HAP-1 (cell line): ENCODE measurements around the gene TFPT.
"Not testable (repeated sequence)": the region's sequence is repeated elsewhere in the genome, so short reads cannot be mapped to it uniquely, and the experiment has no call there.

Source experiments
- DNase-seq, 2 experiments: peaks; one replicate each; pipeline ENCODE4 v3.0.0-alpha.2; 2016 to 2020; ENCODE audit warnings: low spot score in 2 of 2
- H3K27me3 ChIP-seq: fragments of 250-450 bp; sonication (Bioruptor Pico); 2 replicates; pipeline ENCODE4 v1.5.1; 2020; ENCODE audit warnings: low read depth, mild to moderate bottlenecking, moderate library complexity
- H3K36me3 ChIP-seq: fragments of 250-450 bp; sonication (Bioruptor Pico); replicated peaks from 2 replicates; pipeline ENCODE4 v1.5.1; 2020; ENCODE audit warnings: mild to moderate bottlenecking
- H3K4me1 ChIP-seq: fragments of 250-450 bp; sonication (Bioruptor Pico); 2 replicates; pipeline ENCODE4 v1.5.1; 2020; ENCODE audit warnings: mild to moderate bottlenecking
- H3K4me3 ChIP-seq: fragments of 250-450 bp; sonication (Bioruptor Pico); 2 replicates; pipeline ENCODE4 v1.5.1; 2020; ENCODE audit warnings: mild to moderate bottlenecking, moderate library complexity
- H3K9me3 ChIP-seq: fragments of 250-450 bp; sonication (Bioruptor Pico); 2 replicates; pipeline ENCODE4 v1.5.1; 2020; ENCODE audit warnings: mild to moderate bottlenecking, moderate library complexity
- in situ Hi-C: fragments of 300-500 bp; cut with MboI; formaldehyde crosslinking; loops from 3 replicates; pipeline ENCODE4 v1.14.3; 2020; ENCODE audit warnings: low sequenced_read_pairs, inconsistent platforms, mixed read lengths

The TFPT gene

DNA sequence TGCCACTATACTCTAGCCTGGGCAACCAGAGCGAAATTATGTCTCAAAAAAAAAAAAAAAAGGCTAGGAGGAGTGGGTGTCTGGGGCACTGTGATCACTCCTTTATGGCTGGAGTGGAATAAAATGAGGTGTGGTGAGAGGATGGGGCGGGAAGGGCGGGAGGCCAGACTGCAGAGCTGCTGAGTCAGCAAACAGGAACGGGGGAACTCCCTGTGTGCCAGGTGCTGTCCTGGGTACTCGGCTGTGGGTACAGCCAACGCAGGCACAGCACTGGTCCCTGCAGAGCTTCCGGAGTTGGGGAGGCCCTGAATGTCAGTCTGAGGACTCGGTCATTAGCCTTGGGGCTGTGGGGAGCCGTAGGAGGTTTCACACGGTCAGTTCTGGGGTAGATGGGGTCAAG, 5.8 kb upstream of the TFPT start:
- Histone ChIP-seq H3K27me3 (no peaks in the 10 kb centered on the region), H3K36me3 (peaks cover 60% of the 10 kb centered on the region), H3K9me3 (no peaks in the 10 kb centered on the region), H3K4me1 (no peaks in the 10 kb centered on the region; the same call in 1 of the 2 replicates), H3K4me3 (no peak overlapping the region)
- no peak for DNase-seq
- in situ Hi-C loops: no loop called here

DNA sequence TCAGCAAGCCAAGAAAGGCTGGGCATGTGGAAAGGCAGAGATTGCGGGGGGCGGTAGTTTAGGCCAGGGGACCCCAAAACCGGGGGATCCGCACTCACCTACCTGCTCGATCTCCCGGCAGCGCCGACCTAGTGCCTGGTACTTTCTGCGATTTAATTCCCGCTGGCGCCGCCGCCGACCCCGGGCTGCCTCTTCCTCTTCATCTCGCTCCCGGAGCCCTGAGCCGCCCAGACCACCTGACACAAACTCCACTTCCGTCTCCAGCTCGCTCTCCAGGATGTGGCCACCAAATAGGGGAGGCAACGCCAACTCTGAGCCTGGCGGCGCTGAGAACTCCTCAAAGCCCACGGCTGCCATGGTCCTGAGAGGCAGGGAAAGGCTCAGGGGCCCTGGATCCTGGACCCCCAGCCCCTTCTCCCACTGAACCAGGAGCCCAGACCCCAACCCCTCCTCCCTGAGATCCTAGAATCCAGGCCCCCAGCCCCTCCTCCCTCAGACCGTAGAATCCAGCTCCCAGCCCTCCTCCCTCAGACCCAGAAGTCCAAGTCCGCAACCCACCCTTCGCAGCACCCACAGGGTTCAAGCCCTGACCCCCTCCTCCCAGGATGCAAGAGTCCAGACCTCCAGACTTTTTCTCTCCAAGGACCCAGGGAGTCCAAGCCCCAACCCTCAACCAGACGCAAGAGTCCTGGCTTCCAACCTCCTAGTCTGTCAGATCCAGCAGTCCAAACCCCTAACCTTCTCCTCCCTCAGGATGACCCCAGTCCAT, 933 bp downstream of the TFPT start:
- no peaks in the 10 kb centered on the region for H3K27me3 ChIP-seq
- DNase-seq: peak; percentile 24 to 70
- peaks cover 3% of the 10 kb centered on the region for H3K4me1 ChIP-seq
- in situ Hi-C loops: no loop called here
- no peaks in the 10 kb centered on the region for H3K9me3 ChIP-seq
- peak overlapping the region; percentile 59 for H3K4me3 ChIP-seq
- peaks cover 18% of the 10 kb centered on the region for H3K36me3 ChIP-seq

DNA sequence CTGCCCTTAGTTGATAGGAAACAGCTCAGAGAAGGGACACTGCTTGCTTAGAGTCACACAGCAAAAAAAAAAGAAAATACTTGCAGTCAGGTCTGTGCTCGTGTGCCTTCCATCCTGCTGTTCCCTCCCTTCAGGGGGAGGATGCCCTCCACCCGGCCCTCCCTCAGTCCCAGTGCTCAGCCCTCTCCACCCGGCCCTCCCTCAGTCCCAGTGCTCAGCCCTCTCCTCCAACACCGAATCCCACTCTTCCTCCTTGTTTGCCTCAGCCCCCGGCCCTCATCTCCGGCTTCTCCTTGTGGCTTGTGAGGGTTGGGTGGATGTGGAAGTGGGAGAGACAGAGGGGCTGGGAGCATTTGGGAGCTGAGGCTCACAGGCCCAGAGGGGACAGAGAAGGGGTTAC, 5.8 kb downstream of the TFPT start:
- Histone ChIP-seq H3K4me3 (no peak overlapping the region), H3K9me3 (no peaks in the 10 kb centered on the region), H3K36me3 (peaks cover 62% of the 10 kb centered on the region), H3K27me3 (no peaks in the 10 kb centered on the region), H3K4me1 (peaks cover 3% of the 10 kb centered on the region; the same call in 1 of the 2 replicates)
- in situ Hi-C loops: no loop called here
- DNase-seq: peak in 1 of 2 experiments; percentile 5

- H3K36me3 ChIP-seq: peaks cover 66% of the 10 kb centered on the region
- H3K9me3 ChIP-seq: no peaks in the 10 kb centered on the region
- H3K27me3 ChIP-seq: no peaks in the 10 kb centered on the region
- peak in 1 of 2 experiments; percentile 1 for DNase-seq
- H3K4me3 ChIP-seq: no peak overlapping the region
- H3K4me1 ChIP-seq: no peaks in the 10 kb centered on the region
- in situ Hi-C loops: no loop called here
Measured at GRCh38 chr19:54108496-54108895, 7.0 kb downstream of the TFPT start.

DNA sequence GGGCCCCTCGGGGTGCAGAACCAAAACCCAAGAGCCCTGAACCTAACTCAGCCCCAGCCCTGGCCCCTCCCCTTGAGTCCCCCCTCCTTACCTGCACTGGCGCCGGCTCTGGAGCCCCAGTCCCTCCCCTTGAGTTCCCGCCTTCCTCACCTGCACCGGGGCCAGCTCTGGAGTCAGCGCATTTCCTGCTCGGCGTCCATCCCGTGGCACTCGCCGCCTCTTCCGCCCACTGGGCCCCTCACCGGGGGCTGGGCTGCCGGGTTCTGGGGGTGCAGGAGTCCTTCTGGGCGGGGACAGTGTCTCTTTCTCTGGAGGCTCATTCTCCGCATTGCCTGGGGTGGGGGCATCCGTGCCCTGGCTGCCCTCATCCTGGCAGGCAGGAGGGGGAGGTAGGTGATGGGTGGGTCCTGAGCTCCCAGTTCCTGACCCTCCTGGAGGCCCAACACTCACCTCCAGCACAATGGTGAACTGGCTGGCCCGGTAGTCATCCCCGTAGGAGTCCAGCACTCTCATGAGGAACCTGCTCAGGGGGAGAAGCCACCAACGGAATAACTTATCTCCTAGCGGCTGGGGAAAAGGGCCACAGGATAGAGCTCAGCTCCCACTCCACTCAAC, 7.5 kb downstream of the TFPT start:
- peak in 1 of 2 experiments; percentile 5 for DNase-seq
- H3K27me3 ChIP-seq: no peaks in the 10 kb centered on the region
- in situ Hi-C loops: no loop called here
- H3K4me1 ChIP-seq: no peaks in the 10 kb centered on the region
- peaks cover 66% of the 10 kb centered on the region for H3K36me3 ChIP-seq
- no peaks in the 10 kb centered on the region for H3K9me3 ChIP-seq
- H3K4me3 ChIP-seq: no peak overlapping the region

DNA sequence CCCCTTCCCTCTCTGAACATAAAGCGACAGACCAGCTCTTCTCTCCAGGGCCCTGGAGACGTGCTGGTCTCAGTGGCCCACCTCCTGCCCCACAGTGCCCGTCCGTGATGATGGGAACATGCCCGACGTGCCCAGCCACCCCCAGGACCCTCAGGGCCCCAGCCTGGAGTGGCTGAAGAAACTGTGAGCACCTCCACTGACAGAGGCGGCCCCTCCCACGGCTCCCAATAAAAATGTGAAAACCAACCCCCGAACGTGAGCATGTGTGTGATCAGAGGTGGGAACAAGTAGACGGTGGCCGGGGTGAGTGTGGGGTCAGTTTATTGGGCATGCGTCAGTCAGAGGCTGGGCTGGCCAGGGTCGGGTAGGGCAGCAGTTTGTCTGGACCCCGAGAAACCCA, 8.7 kb downstream of the TFPT start:
- Histone ChIP-seq H3K27me3 (no peaks in the 10 kb centered on the region), H3K36me3 (peaks cover 62% of the 10 kb centered on the region), H3K4me1 (no peaks in the 10 kb centered on the region), H3K9me3 (no peaks in the 10 kb centered on the region), H3K4me3 (no peak overlapping the region)
- DNase-seq: peak in 1 of 2 experiments; percentile 1
- in situ Hi-C loops: no loop called here

DNA sequence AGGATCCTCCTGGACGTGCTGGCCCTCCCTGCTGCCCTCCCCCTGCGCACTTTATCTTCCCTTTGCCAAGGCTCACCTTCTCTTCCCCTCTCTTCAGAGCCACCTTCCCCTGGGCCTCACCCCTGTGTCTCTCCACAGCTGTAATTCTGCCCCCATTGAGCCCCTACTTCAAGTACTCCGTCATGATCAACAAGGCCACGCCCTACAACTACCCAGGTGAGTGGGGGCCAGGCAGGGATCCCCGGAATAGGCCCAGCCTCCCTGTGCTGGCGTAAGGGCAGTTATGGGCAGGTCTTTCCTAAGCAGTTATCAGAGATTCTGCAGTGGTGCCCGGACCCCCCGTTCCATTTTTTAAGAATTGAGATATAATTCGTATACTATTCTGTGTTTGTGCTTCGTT, 9.7 kb downstream of the TFPT start:
- H3K27me3 ChIP-seq: no peaks in the 10 kb centered on the region
- DNase-seq: no peak
- no peak overlapping the region for H3K4me3 ChIP-seq
- no peaks in the 10 kb centered on the region for H3K4me1 ChIP-seq
- no peaks in the 10 kb centered on the region for H3K9me3 ChIP-seq
- in situ Hi-C loops: no loop called here
- H3K36me3 ChIP-seq: peaks cover 58% of the 10 kb centered on the region

DNA sequence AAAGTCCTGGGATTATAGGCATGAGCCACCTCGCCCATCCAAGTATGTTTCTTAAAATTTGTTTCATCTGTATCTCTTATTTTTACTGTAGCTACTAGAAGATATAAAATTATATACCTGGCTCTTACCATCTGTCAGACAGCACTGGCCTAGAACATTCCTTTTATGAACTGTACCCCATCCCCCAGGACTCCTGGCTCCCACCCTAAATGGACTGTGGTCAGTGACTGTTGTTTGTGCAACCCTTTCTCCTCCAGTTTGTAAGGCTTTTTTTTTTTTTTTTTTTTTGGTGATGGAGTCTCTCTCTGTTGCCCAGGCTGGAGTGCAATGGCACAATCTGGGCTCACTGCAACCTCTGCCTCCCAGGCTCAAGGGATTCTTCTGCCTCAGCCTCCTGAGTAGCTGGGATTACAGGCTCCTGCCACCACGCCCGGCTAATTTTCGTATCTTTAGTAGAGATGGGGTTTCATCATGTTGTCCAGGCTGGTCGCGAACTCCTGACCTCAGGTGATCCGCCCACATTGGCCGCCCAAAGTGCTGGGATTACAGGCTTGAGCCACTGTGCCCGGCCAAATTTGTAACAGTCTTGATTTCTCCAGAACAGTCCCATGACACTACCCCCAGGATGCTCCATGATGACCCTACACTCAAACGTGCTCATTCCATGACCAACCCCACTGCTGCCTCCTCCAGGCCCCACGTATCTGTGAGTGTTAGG, 10.3 kb downstream of the TFPT start:
- Histone ChIP-seq H3K27me3 (no peaks in the 10 kb centered on the region), H3K4me3 (no peak overlapping the region), H3K4me1 (no peaks in the 10 kb centered on the region), H3K36me3 (peaks cover 54% of the 10 kb centered on the region), H3K9me3 (no peaks in the 10 kb centered on the region)
- peak in 1 of 2 experiments; percentile 4 for DNase-seq
- in situ Hi-C loops: no loop called here

GRCh38 chr19:54102421-54103169, 12.9 kb downstream of the TFPT start, which contains the start of gene NDUFA3:
NDUFA3 (plus strand) TSS chr19:54102855; CDS start chr19:54102879, 24 bp downstream.
- Histone ChIP-seq H3K4me1 (no peaks in the 10 kb centered on the region), H3K27me3 (no peaks in the 10 kb centered on the region), H3K4me3 (peak within 1 kb of the TSS; percentile 93), H3K9me3 (no peaks in the 10 kb centered on the region), H3K36me3 (peaks cover 30% of the 10 kb centered on the region)
- DNase-seq: peak; percentile 94 to 96
- in situ Hi-C loops: no loop called here

- no peaks in the 10 kb centered on the region for H3K27me3 ChIP-seq
- in situ Hi-C loops: no loop called here
- DNase-seq: no peak
- H3K36me3 ChIP-seq: peaks cover 10% of the 10 kb centered on the region
- H3K9me3 ChIP-seq: no peaks in the 10 kb centered on the region
- no peak within 1 kb of the TSS for H3K4me3 ChIP-seq
- no peaks in the 10 kb centered on the region for H3K4me1 ChIP-seq
Measured at GRCh38 chr19:54100561-54100960, 14.9 kb downstream of the TFPT start, which contains the start of gene OSCAR. OSCAR (minus strand) TSS chr19:54100803; CDS start chr19:54100792, 11 bp downstream.

GRCh38 chr19:54099903-54100255, 15.6 kb downstream of the TFPT start:
- H3K4me3 ChIP-seq, H3K4me1 ChIP-seq, H3K9me3 ChIP-seq, DNase-seq, H3K36me3 ChIP-seq, H3K27me3 ChIP-seq, in situ Hi-C loops: not testable (repeated sequence)

- no peak for DNase-seq
- in situ Hi-C loops: no loop called here
- Histone ChIP-seq H3K4me3 (no peak overlapping the region), H3K9me3 (no peaks in the 10 kb centered on the region), H3K27me3 (no peaks in the 10 kb centered on the region), H3K4me1 (no peaks in the 10 kb centered on the region), H3K36me3 (peaks cover 1% of the 10 kb centered on the region; the same call in 1 of the 2 replicates)
Measured at GRCh38 chr19:54099190-54099902, 16.1 kb downstream of the TFPT start.

DNA sequence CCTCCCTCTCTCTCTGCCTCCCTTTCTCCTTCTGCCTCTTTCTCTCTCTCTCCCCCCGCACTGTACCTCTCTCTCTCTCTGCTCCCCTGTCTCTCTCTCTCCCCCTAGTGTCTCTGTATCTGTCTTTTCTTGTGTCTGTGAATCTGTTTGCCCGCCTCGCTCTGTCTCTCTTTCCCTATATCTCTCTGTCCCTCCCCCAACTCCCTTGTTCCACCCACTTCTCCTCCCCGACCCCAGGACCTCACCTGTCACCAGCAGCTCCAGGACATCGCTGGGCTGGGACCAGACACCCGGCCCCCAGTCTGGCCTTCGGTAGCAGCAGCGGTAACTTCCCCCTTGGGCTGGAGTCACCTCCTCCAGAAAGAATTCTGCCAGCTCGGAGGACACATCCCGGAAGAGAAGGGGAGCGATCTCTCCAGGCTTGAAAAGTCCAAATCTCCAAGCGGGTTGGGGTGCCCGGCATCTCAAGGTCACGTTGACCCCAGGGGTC, 18.8 kb downstream of the TFPT start:
- Histone ChIP-seq H3K4me3 (peak overlapping the region; percentile 11; the same call in 1 of the 2 replicates), H3K27me3 (no peaks in the 10 kb centered on the region)
- in situ Hi-C loops: no loop called here

More for the DNA sequence above, 18.8 kb downstream of the TFPT start:
- Histone ChIP-seq H3K9me3 (no peaks in the 10 kb centered on the region), H3K4me1 (no peaks in the 10 kb centered on the region), H3K36me3 (no peaks in the 10 kb centered on the region)
- no peak for DNase-seq
